Gastrocnemius medialis (tissue), 4 donors: Measurements from ENCODE around the gene TSPAN14.

Experiments used
- POLR2A ChIP-seq, 2 donors: fragments of 450-650 bp; IDR thresholded peaks; one replicate each; pipeline ENCODE4 v1.6.1; 2017; ENCODE audit warnings: antibody characterized with exemption in 2 of 2, mild to moderate bottlenecking in 2 of 2, moderate library complexity in 2 of 2
- TF ChIP-seq, protein P1 (sequence below), 5 experiments: fragments of 450-650 bp in 3 of 5; fragments of 200-600 bp in 2 of 5; sonication (generic) in 2 of 5; IDR thresholded peaks in 4 of 5; conservative IDR thresholded peaks in 1 of 5; 1 replicate in 4 of 5; 2 replicates in 1 of 5; pipeline ENCODE4 v1.5.1; 2016 to 2019; ENCODE audit warnings: antibody characterized with exemption in 5 of 5, mild to moderate bottlenecking in 3 of 5, moderate library complexity in 3 of 5

DNA sequence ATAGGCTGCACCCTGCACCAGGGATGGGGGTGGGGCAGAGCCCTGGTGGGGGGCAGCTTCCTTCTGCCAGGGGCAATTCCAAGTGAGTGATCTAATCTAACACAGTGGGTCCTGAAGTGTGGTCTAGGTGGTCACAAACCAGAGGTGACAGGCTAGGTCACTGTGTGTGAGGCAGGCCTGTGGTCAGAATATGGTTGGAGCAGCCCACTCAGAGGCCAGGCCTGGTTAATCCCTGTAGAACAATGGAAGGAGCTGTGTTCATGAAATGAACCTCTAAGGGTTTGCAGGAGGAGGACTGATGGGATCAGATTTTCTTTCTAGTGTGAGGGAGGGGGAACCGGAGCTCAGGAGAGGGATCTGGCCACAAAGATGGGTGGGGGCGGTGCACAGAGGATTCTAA lies 10.0 kb upstream of the TSPAN14 start:
- TF ChIP-seq, protein P1, sequence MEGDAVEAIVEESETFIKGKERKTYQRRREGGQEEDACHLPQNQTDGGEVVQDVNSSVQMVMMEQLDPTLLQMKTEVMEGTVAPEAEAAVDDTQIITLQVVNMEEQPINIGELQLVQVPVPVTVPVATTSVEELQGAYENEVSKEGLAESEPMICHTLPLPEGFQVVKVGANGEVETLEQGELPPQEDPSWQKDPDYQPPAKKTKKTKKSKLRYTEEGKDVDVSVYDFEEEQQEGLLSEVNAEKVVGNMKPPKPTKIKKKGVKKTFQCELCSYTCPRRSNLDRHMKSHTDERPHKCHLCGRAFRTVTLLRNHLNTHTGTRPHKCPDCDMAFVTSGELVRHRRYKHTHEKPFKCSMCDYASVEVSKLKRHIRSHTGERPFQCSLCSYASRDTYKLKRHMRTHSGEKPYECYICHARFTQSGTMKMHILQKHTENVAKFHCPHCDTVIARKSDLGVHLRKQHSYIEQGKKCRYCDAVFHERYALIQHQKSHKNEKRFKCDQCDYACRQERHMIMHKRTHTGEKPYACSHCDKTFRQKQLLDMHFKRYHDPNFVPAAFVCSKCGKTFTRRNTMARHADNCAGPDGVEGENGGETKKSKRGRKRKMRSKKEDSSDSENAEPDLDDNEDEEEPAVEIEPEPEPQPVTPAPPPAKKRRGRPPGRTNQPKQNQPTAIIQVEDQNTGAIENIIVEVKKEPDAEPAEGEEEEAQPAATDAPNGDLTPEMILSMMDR (IDR thresholded peaks at IDR 0.05 in 4 of 5, conservative IDR thresholded peaks at IDR 0.05 in 1 of 5): no peak
- TF ChIP-seq POLR2A (IDR thresholded peaks at IDR 0.05): no peak
